Right lobe of liver (tissue), 6 donors: ENCODE data around the gene TEX22. TPM values are rescaled to one million over a fixed set of nuclear protein-coding genes. Genes with fewer than 3 reads are reported as not detected.

ENCODE experiments used
- ATAC-seq, 4 donors: fragments of 200-7000 bp; cut with Tn5 transposase; one replicate each; pipeline ENCODE4 v1.9.1; 2020; ENCODE audit warnings: mild to moderate bottlenecking in 4 of 4, moderate library complexity in 4 of 4
- DNase-seq, 3 donors: peaks; one replicate each; pipeline ENCODE4 v3.0.0-alpha.2; 2020
- H3K27ac ChIP-seq, 3 donors: fragments of 200-600 bp; one replicate each; pipeline ENCODE4 v1.8.0; 2022
- H3K27me3 ChIP-seq, 2 donors: fragments of 200-600 bp; one replicate each; pipeline ENCODE4 v1.8.0; 2022
- H3K36me3 ChIP-seq, 4 donors: fragments of 200-600 bp; sonication (generic) in 1 of 4; one replicate each; pipeline versions ENCODE4 v1.5.1 to v1.8.0; 2017 to 2022; ENCODE audit warnings: control low read depth in 1 of 4
- H3K4me1 ChIP-seq, 4 donors: fragments of 200-600 bp; sonication (generic) in 1 of 4; one replicate each; pipeline versions ENCODE4 v1.5.1 to v1.8.0; 2017 to 2022; ENCODE audit warnings: control low read depth in 1 of 4
- H3K4me3 ChIP-seq, 3 donors: fragments of 200-600 bp; one replicate each; pipeline ENCODE4 v1.8.0; 2022
- H3K9me3 ChIP-seq, 4 donors: fragments of 200-600 bp; sonication (generic) in 1 of 4; one replicate each; pipeline versions ENCODE4 v1.5.1 to v1.8.0; 2017 to 2022; ENCODE audit warnings: control low read depth in 1 of 4
- CTCF ChIP-seq, 4 donors: fragments of 200-600 bp in 3 of 4; fragments of 450-650 bp in 1 of 4; IDR thresholded peaks; one replicate each; pipeline versions ENCODE4 v1.5.1 to v1.8.0; 2016 to 2022; ENCODE audit warnings: antibody characterized with exemption in 4 of 4, mild to moderate bottlenecking in 2 of 4
- POLR2A ChIP-seq: fragments of 450-650 bp; IDR thresholded peaks from one replicate; pipeline ENCODE4 v1.6.1; 2017; ENCODE audit warnings: antibody characterized with exemption, mild to moderate bottlenecking
- WGBS: methylation state at CpG from one replicate; pipeline ENCODE4 v1.1.6; 2018; ENCODE audit warnings: low coverage, low lambda C conversion rate; ENCODE audit not compliant: insufficient coverage; ENCODE audit errors: missing lambda C conversion rate; 5-methylcytosine and 5-hydroxymethylcytosine counted together
- intact Hi-C, 2 donors: fragments of 100-400 bp; cut with DNase I; formaldehyde crosslinking; loops; one replicate each; pipeline versions ENCODE4 v1.11.2 to v1.14.1; 2022
- total RNA-seq, 6 experiments: library from RNA; depleted of rRNA in 2 of 6; stranded (reverse); fragments of >200 nt in 2 of 6; fragmentation: NEBNext Ultra II Directional in 3 of 6; extraction: Animal tissue kit (Norgen Biotek cat#: 25700) in 3 of 6; gene quantifications; one replicate each; pipeline versions ENCODE4 v1.1.0 to v1.2.4, GENCODE V29; 2016 to 2023
- donor health status: DM: no; HTN: yes; CAD: no.
- donor health status: DM: no; HTN: no; CAD: no.
- donor health status: DM: no; HTN: no; CAD: no.
- donor health status: DM: no; HTN: yes; CAD: no.
- donor health status: DM: no; HTN: yes; CAD: no.

The TEX22 gene
- total RNA-seq, 6 experiments from 2014 or later: 0.07 to 0.44 (median 0.35) TPM; not detected in 3

DNA sequence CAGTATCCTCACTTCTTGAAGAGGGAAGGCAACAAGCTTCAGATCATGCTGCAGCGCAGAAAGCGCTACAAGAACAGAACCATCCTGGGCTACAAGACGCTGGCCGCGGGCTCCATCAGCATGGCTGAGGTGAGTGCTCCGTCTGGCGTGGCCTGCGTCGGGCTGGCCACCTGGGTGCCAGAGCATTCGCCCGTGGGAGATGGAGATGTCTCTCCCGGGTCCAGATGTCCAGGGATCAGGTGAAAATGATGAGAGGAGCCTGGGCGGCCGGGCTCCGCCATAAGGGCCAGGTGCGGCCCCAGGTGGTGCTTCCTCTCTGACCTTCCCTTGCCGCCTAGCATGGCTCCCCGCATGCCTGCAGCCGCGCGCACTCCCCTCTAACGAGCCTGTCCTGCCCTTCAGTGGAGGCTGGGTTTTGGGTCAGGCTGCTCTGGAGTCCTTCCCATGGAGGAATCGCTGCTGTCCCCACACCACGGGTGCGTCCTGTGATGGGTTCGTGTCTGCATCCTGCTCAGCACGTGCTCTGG is 43.2 kb upstream of the TEX22 start:
- Histone ChIP-seq H3K36me3 (no peaks in the 10 kb centered on the region), H3K4me3 (no peak overlapping the region), H3K27ac (no peak overlapping the region), H3K9me3 (no peaks in the 10 kb centered on the region), H3K4me1 (peaks cover 0 to 6% (median 3%) of the 10 kb centered on the region in 4 donors), H3K27me3 (no peaks in the 10 kb centered on the region)
- intact Hi-C loops: loop anchor here (10.0 kb wide), 3 partner anchors 70 to 270 kb away; no protein-coding TSS in a partner anchor
- DNase-seq (peak in 1 of 3 donors; percentile 47), ATAC-seq (no peak)
- TF ChIP-seq CTCF (IDR thresholded peaks at IDR 0.05) (no peak), POLR2A (no peak)
- 95% methylated on average over 5 of the region's 27 CpGs for WGBS

GRCh38 chr14:105355850-105356604 is 42.3 kb upstream of the TEX22 start:
- no peaks in the 10 kb centered on the region for H3K9me3 ChIP-seq
- peaks cover 0 to 6% (median 3%) of the 10 kb centered on the region in 4 donors for H3K4me1 ChIP-seq
- DNase-seq (peak in 1 of 3 donors; percentile 35), ATAC-seq (no peak)
- H3K27me3 ChIP-seq: no peaks in the 10 kb centered on the region
- intact Hi-C loops: loop anchor here (10.0 kb wide), 3 partner anchors 71 to 271 kb away; no protein-coding TSS in a partner anchor
- no peaks in the 10 kb centered on the region for H3K36me3 ChIP-seq
- TF ChIP-seq CTCF (IDR thresholded peaks at IDR 0.05) (no peak), POLR2A (no peak)
- H3K4me3 ChIP-seq: no peak overlapping the region
- WGBS: 91% methylated on average over 4 of the region's 22 CpGs
- H3K27ac ChIP-seq: no peak overlapping the region

- TF ChIP-seq POLR2A (no peak), CTCF (IDR thresholded peaks at IDR 0.05) (no peak)
- Histone ChIP-seq H3K27ac (no peak overlapping the region), H3K27me3 (no peaks in the 10 kb centered on the region), H3K4me3 (no peak overlapping the region), H3K9me3 (no peaks in the 10 kb centered on the region), H3K36me3 (no peaks in the 10 kb centered on the region), H3K4me1 (peaks cover 0 to 2% (median under 1%) of the 10 kb centered on the region in 4 donors)
- 86% methylated on average over 3 of the region's 9 CpGs for WGBS
- no peak for DNase-seq
- no peak for ATAC-seq
- intact Hi-C loops: loop anchor here (10.0 kb wide), 3 partner anchors 72 to 272 kb away; no protein-coding TSS in a partner anchor
Measured at GRCh38 chr14:105356927-105357326, 41.4 kb upstream of the TEX22 start.

DNA sequence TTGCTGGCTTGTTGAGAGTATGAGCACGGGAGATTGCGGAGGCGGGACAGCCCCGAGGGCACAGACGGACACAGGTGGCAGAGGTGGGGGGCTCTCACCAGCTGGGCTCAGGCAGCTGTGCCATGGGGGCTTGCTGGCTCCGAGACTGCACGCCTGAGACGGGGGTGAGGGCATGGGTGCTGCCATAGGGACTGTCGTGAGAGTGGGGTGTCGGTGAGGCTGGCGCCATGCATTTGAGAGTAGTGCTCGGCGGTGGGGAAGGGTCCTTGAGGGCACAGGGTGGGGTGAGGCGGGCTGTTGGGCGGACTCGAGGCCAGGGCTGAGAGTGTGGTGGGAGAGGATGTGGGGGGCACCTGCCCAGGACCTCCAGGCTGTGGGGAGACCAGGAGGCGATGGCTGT is 40.7 kb upstream of the TEX22 start:
- Histone ChIP-seq H3K27me3 (no peaks in the 10 kb centered on the region), H3K27ac (no peak overlapping the region), H3K36me3 (no peaks in the 10 kb centered on the region), H3K9me3 (no peaks in the 10 kb centered on the region), H3K4me1 (no peaks in the 10 kb centered on the region), H3K4me3 (no peak overlapping the region)
- WGBS: 98% methylated on average over 8 of the region's 17 CpGs
- TF ChIP-seq CTCF (IDR thresholded peaks at IDR 0.05) (no peak), POLR2A (no peak)
- peak in 1 of 4 donors; percentile 13 for ATAC-seq
- DNase-seq: no peak
- intact Hi-C loops: loop anchor here (10.0 kb wide), 3 partner anchors 73 to 273 kb away; no protein-coding TSS in a partner anchor
